GM12801 (cell line): Measurements from ENCODE around the gene HSPH1.

Experiments used
- TF ChIP-seq, protein P1 (sequence below): IDR thresholded peaks from one replicate; pipeline ENCODE4 v1.5.1; 2011; ENCODE audit warnings: control low read depth; ENCODE audit not compliant: insufficient read length; ENCODE audit errors: extremely low read depth

Gene HSPH1

GRCh38 chr13:31174018-31174417, 12.3 kb upstream of the HSPH1 start:
- TF ChIP-seq, protein P1, sequence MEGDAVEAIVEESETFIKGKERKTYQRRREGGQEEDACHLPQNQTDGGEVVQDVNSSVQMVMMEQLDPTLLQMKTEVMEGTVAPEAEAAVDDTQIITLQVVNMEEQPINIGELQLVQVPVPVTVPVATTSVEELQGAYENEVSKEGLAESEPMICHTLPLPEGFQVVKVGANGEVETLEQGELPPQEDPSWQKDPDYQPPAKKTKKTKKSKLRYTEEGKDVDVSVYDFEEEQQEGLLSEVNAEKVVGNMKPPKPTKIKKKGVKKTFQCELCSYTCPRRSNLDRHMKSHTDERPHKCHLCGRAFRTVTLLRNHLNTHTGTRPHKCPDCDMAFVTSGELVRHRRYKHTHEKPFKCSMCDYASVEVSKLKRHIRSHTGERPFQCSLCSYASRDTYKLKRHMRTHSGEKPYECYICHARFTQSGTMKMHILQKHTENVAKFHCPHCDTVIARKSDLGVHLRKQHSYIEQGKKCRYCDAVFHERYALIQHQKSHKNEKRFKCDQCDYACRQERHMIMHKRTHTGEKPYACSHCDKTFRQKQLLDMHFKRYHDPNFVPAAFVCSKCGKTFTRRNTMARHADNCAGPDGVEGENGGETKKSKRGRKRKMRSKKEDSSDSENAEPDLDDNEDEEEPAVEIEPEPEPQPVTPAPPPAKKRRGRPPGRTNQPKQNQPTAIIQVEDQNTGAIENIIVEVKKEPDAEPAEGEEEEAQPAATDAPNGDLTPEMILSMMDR = no peak

DNA sequence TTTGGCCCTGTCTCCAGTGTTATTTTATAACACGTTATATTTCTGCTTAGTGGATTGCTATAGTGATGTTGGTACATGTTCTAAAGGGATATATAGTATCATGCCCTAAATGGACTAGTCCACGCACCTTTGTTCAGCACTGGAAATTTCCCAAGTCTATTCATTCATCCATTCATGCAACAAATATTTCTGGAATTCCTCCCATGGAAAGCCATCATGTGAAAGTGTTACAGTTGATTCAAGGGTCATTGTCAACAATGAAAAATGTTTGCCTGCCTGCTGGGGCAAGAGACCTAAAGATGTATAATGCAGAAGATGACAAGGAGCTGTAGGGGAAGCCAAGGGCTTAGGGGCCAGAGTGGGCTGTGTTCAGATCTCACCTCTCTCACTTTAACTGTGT, 10.8 kb upstream of the HSPH1 start:
- TF ChIP-seq, protein P1 = no peak

DNA sequence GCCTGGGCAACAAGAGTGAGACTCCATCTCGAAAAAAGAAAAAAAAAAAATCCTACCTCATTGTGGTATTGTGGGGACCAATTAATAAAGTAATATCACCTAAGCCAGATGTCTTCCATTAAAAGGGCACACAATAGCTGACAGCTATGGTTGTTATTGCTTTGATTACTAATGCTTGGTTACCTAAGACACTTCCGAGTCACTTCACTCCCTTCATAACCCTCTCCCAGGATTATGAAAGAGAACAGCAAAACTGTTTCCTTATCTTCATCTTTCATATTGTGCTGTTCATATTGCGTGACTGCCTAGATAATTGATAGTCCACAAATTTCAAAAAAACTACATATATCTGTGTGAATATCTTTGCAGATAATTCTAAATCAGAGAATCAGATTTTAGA, 10.3 kb upstream of the HSPH1 start:
- TF ChIP-seq, protein P1 = no peak

- TF ChIP-seq, protein P1 = no peak
These were observed 7.0 kb upstream of the HSPH1 start for GRCh38 chr13:31168736-31169135.

DNA sequence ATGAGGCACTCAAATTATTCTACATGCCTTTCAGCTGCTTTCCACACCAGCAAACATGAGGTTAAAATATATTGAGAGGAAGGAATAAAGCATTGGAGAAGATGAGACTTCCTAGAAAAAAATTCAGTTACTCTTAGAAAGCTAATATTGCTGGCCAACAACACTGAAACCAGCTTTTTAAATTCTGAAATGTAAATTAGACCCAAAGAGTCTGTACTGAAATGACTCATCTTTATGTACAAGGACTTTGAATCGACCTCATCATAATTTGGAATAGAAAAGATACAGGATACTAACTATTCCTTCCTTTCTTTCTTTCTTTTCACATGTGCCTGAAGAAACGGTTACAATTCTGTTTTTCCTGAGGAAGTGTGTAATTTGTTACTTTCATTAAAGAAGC, 6.5 kb upstream of the HSPH1 start:
- TF ChIP-seq, protein P1 = no peak

DNA sequence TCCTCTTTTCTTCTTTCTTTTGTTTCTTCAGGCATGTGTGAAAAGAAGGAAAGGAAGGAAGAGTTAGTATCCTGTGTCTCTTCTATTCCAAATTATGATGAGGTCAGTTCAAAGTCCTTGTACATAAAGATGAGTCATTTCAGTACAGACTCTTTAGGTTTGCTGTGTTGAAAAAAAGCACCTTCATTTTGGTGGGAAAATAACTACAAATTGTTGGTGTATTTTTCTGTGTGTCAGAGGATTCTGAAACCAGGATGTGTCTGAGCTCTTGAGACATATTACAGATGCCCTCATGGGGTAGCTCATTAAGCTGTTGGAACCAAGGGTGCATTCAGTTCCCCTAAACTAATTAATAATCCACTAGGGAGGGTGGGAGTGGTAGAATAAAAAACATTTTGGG, 5.8 kb upstream of the HSPH1 start:
- TF ChIP-seq, protein P1 = no peak

DNA sequence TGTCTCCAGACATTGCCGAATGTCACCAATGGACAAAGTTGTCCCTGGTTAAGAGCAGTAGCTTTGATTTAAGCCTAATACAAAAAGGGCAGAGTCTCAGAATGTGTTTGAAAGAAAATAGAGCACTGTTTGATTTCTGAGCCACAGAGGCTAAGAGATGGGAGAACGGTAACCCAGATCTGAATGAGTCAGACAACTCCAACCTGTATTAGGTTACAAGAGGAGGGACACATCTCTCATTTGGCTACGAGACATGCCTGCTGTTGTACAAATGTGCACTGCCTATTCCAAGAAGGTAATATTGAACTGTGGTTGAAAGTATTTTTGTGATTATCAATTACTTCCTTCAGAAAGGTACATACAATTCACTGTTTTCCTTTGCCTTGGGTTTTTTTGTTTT, 4.9 kb upstream of the HSPH1 start:
- TF ChIP-seq, protein P1 = no peak
